B cell (primary cell): ENCODE results near the gene AIRE.

Experiments used
- CTCF ChIP-seq: fragments of 200-600 bp; IDR thresholded peaks from one replicate; pipeline ENCODE4 v1.8.0; 2022; ENCODE audit warnings: antibody characterized with exemption, mild to moderate bottlenecking
- EZH2 ChIP-seq: IDR thresholded peaks from 2 replicates; pipeline ENCODE4 v1.6.1; 2012; ENCODE audit warnings: borderline replicate concordance, low read depth, mild to moderate bottlenecking, moderate library complexity, low read length; ENCODE audit not compliant: insufficient read depth, poor library complexity, severe bottlenecking

GRCh38 chr21:44295163-44295573 lies 9.5 kb downstream of the AIRE start:
- TF ChIP-seq CTCF (no peak), EZH2 (no peak)
